ENCODE data around the gene ATAT1. TPM values are rescaled to one million over a fixed set of nuclear protein-coding genes. Genes with fewer than 3 reads are reported as not detected.

The ATAT1 gene
- total RNA-seq, 1 donor from 2014 or later: 9.2 TPM

GRCh38 chr6:30682143-30683117 is 55.8 kb downstream of the ATAT1 start:
- intact Hi-C loops (cut with micrococcal nuclease): loop anchor here (1.0 to 5.0 kb wide), 9 partner anchors 8 to 226 kb away; partner anchors contain the start of genes ATAT1, DHX16, GNL1 and GTF2H4

- intact Hi-C loops (cut with micrococcal nuclease): loop anchor here (2.0 to 5.0 kb wide), 4 partner anchors 57 to 225 kb away; partner anchors contain the start of genes ATAT1, GNL1, GTF2H4 and PRR3
Measured at GRCh38 chr6:30683183-30683979, 56.7 kb downstream of the ATAT1 start.

GRCh38 chr6:30683980-30684338 is 57.3 kb downstream of the ATAT1 start:
- intact Hi-C loops (cut with micrococcal nuclease): loop anchor here (2.0 to 5.0 kb wide), 4 partner anchors 57 to 225 kb away; partner anchors contain the start of genes ATAT1, GNL1, GTF2H4 and PRR3

- intact Hi-C loops (cut with micrococcal nuclease): loop anchor here (5.0 kb wide), 1 partner anchor 128 kb away; no protein-coding TSS in a partner anchor
Measured at GRCh38 chr6:30684386-30685156, 57.9 kb downstream of the ATAT1 start.

GRCh38 chr6:30685157-30686008 is 58.7 kb downstream of the ATAT1 start:
- intact Hi-C loops (cut with micrococcal nuclease): loop anchor here (1.0 kb wide), 2 partner anchors 38 to 68 kb away; partner anchors contain the start of genes C6orf136, MRPS18B and PPP1R10

- intact Hi-C loops (cut with micrococcal nuclease): loop anchor here (1.0 kb wide), 2 partner anchors 39 to 69 kb away; partner anchors contain the start of genes C6orf136, MRPS18B and PPP1R10
Measured at GRCh38 chr6:30686009-30686907, 59.6 kb downstream of the ATAT1 start, which contains the start of gene PPP1R18. Gene PPP1R18, minus strand, starts transcription at chr6:30686645. Its CDS starts 627 bp downstream, at chr6:30686018.

- intact Hi-C loops (cut with micrococcal nuclease): loop anchor here (1.0 kb wide), 4 partner anchors 8 to 70 kb away; partner anchors contain the start of genes C6orf136, MDC1, MRPS18B and PPP1R10
Measured at GRCh38 chr6:30686908-30687658, 60.4 kb downstream of the ATAT1 start.

- intact Hi-C loops (cut with micrococcal nuclease): loop anchor here (1.0 kb wide), 2 partner anchors 9 to 29 kb away; partner anchors contain the start of gene MDC1
Measured at GRCh38 chr6:30687659-30688431, 61.2 kb downstream of the ATAT1 start.

GRCh38 chr6:30688569-30688968 is 61.9 kb downstream of the ATAT1 start:
- intact Hi-C loops (cut with micrococcal nuclease): no loop called here

- intact Hi-C loops (cut with micrococcal nuclease): no loop called here
Measured at GRCh38 chr6:30689022-30689865, 62.6 kb downstream of the ATAT1 start.

- intact Hi-C loops (cut with micrococcal nuclease): loop anchor here (1.0 kb wide), 1 partner anchor 8 kb away; no protein-coding TSS in a partner anchor
Measured at GRCh38 chr6:30689985-30690384, 63.3 kb downstream of the ATAT1 start.

GRCh38 chr6:30690403-30691207 is 63.9 kb downstream of the ATAT1 start, which contains the start of gene NRM:
Gene NRM, minus strand, starts transcription at chr6:30690984. Its CDS starts 10 bp downstream, at chr6:30690974.
- intact Hi-C loops (cut with micrococcal nuclease): loop anchor here (1.0 kb wide), 1 partner anchor 8 kb away; no protein-coding TSS in a partner anchor

GRCh38 chr6:30691208-30691847 is 64.7 kb downstream of the ATAT1 start:
- intact Hi-C loops (cut with micrococcal nuclease): no loop called here

All from T-helper 1 cell treated with Interleukin-12 subunit alpha and Interleukin-12 subunit beta and Interleukin-4 antibody, amounts not matched to agents 30 ng/mL and 1 ng/mL, for 36 hours (primary cell).